Activated naive CD8-positive, alpha-beta T cell (primary cell): Measurements from ENCODE around the gene UGT2A1.
"Not testable (repeated sequence)": the region's sequence is repeated elsewhere in the genome, so short reads cannot be mapped to it uniquely, and the experiment has no call there.

Source experiments
- H3K27ac Mint-ChIP-seq: one replicate; pipeline ENCODE4 v1.8.0; 2021; ENCODE audit warnings: mixed read lengths
- H3K27me3 Mint-ChIP-seq: one replicate; pipeline ENCODE4 v1.8.0; 2021; ENCODE audit warnings: mixed read lengths
- H3K36me3 Mint-ChIP-seq: one replicate; pipeline ENCODE4 v1.8.0; 2021; ENCODE audit warnings: mixed read lengths
- H3K4me1 Mint-ChIP-seq: one replicate; pipeline ENCODE4 v1.8.0; 2021; ENCODE audit warnings: low read depth, mixed read lengths
- H3K4me3 Mint-ChIP-seq: one replicate; pipeline ENCODE4 v1.8.0; 2021; ENCODE audit warnings: mild to moderate bottlenecking, mixed read lengths
- H3K9me3 Mint-ChIP-seq: one replicate; pipeline ENCODE4 v1.8.0; 2021; ENCODE audit warnings: low read depth, mixed read lengths

UGT2A1 gene

GRCh38 chr4:69653147-69653546, at the start of gene UGT2A1:
TSS of gene UGT2A1 (minus strand) at chr4:69653247. CDS start at chr4:69647644, 5,603 bp downstream.
- H3K27ac Mint-ChIP-seq = no peak within 1 kb of the TSS
- no peaks in the 10 kb centered on the region for H3K4me1 Mint-ChIP-seq

GRCh38 chr4:69702201-69702600, 49.2 kb upstream of the UGT2A1 start:
- H3K9me3 Mint-ChIP-seq = peaks cover 9% of the 10 kb centered on the region
- no peaks in the 10 kb centered on the region for H3K27me3 Mint-ChIP-seq
- H3K27ac Mint-ChIP-seq = no peak overlapping the region
- no peak overlapping the region for H3K4me3 Mint-ChIP-seq
- no peaks in the 10 kb centered on the region for H3K4me1 Mint-ChIP-seq
- peaks cover 6% of the 10 kb centered on the region for H3K36me3 Mint-ChIP-seq

More at GRCh38 chr4:69653147-69653546, at the start of gene UGT2A1:
- H3K27me3 Mint-ChIP-seq = no peaks in the 10 kb centered on the region
- H3K36me3 Mint-ChIP-seq = no peaks in the 10 kb centered on the region
- no peaks in the 10 kb centered on the region for H3K9me3 Mint-ChIP-seq
- H3K4me3 Mint-ChIP-seq = no peak within 1 kb of the TSS

GRCh38 chr4:69701696-69702095, 48.6 kb upstream of the UGT2A1 start:
- H3K4me3 Mint-ChIP-seq = no peak overlapping the region

GRCh38 chr4:69697536-69698242, 44.6 kb upstream of the UGT2A1 start:
- H3K27ac Mint-ChIP-seq = no peak overlapping the region
- H3K9me3 Mint-ChIP-seq = peaks cover 9% of the 10 kb centered on the region
- H3K4me3 Mint-ChIP-seq = no peak overlapping the region
- no peaks in the 10 kb centered on the region for H3K4me1 Mint-ChIP-seq
- H3K36me3 Mint-ChIP-seq = peaks cover 6% of the 10 kb centered on the region
- no peaks in the 10 kb centered on the region for H3K27me3 Mint-ChIP-seq

More at GRCh38 chr4:69701696-69702095, 48.6 kb upstream of the UGT2A1 start:
- Mint-ChIP-seq H3K9me3 (peaks cover 9% of the 10 kb centered on the region), H3K36me3 (peaks cover 6% of the 10 kb centered on the region), H3K27me3 (no peaks in the 10 kb centered on the region), H3K27ac (no peak overlapping the region), H3K4me1 (no peaks in the 10 kb centered on the region)

- H3K4me3 Mint-ChIP-seq = no peak overlapping the region
- no peaks in the 10 kb centered on the region for H3K36me3 Mint-ChIP-seq
- no peak overlapping the region for H3K27ac Mint-ChIP-seq
- H3K4me1 Mint-ChIP-seq = peaks cover 4% of the 10 kb centered on the region
- no peaks in the 10 kb centered on the region for H3K27me3 Mint-ChIP-seq
- H3K9me3 Mint-ChIP-seq = no peaks in the 10 kb centered on the region
Measured at GRCh38 chr4:69689599-69689998, 36.6 kb upstream of the UGT2A1 start.

GRCh38 chr4:69684804-69685203, 31.8 kb upstream of the UGT2A1 start:
- no peak overlapping the region for H3K4me3 Mint-ChIP-seq
- no peaks in the 10 kb centered on the region for H3K9me3 Mint-ChIP-seq
- H3K36me3 Mint-ChIP-seq = no peaks in the 10 kb centered on the region
- H3K27ac Mint-ChIP-seq = no peak overlapping the region
- peaks cover 3% of the 10 kb centered on the region for H3K4me1 Mint-ChIP-seq
- H3K27me3 Mint-ChIP-seq = no peaks in the 10 kb centered on the region

GRCh38 chr4:69668680-69669079, 15.6 kb upstream of the UGT2A1 start:
- Mint-ChIP-seq H3K36me3 (no peaks in the 10 kb centered on the region), H3K27me3 (no peaks in the 10 kb centered on the region), H3K4me3 (no peak overlapping the region), H3K9me3 (no peaks in the 10 kb centered on the region), H3K27ac (no peak overlapping the region), H3K4me1 (no peaks in the 10 kb centered on the region)

GRCh38 chr4:69664009-69664408, 11.0 kb upstream of the UGT2A1 start:
- H3K9me3 Mint-ChIP-seq, H3K4me3 Mint-ChIP-seq: not testable (repeated sequence)

GRCh38 chr4:69661130-69661803, 8.2 kb upstream of the UGT2A1 start:
- not testable (repeated sequence) for H3K36me3 Mint-ChIP-seq

More at GRCh38 chr4:69664009-69664408, 11.0 kb upstream of the UGT2A1 start:
- not testable (repeated sequence) for H3K27me3 Mint-ChIP-seq, H3K27ac Mint-ChIP-seq, H3K4me1 Mint-ChIP-seq, H3K36me3 Mint-ChIP-seq

GRCh38 chr4:69658133-69658532, 5.1 kb upstream of the UGT2A1 start:
- no peak overlapping the region for H3K27ac Mint-ChIP-seq
- H3K9me3 Mint-ChIP-seq = no peaks in the 10 kb centered on the region
- H3K4me1 Mint-ChIP-seq = peaks cover 3% of the 10 kb centered on the region
- no peaks in the 10 kb centered on the region for H3K27me3 Mint-ChIP-seq
- no peaks in the 10 kb centered on the region for H3K36me3 Mint-ChIP-seq
- H3K4me3 Mint-ChIP-seq = no peak overlapping the region

More at GRCh38 chr4:69661130-69661803, 8.2 kb upstream of the UGT2A1 start:
- H3K4me3 Mint-ChIP-seq, H3K9me3 Mint-ChIP-seq, H3K4me1 Mint-ChIP-seq, H3K27ac Mint-ChIP-seq, H3K27me3 Mint-ChIP-seq: not testable (repeated sequence)

GRCh38 chr4:69656653-69657158, 3.7 kb upstream of the UGT2A1 start:
- H3K27me3 Mint-ChIP-seq = no peaks in the 10 kb centered on the region
- H3K36me3 Mint-ChIP-seq = no peaks in the 10 kb centered on the region
- peaks cover 3% of the 10 kb centered on the region for H3K4me1 Mint-ChIP-seq
- no peaks in the 10 kb centered on the region for H3K9me3 Mint-ChIP-seq
- no peak overlapping the region for H3K4me3 Mint-ChIP-seq
- no peak overlapping the region for H3K27ac Mint-ChIP-seq

- H3K36me3 Mint-ChIP-seq = no peaks in the 10 kb centered on the region
- no peak overlapping the region for H3K27ac Mint-ChIP-seq
- H3K9me3 Mint-ChIP-seq = no peaks in the 10 kb centered on the region
- H3K27me3 Mint-ChIP-seq = no peaks in the 10 kb centered on the region
- no peak overlapping the region for H3K4me3 Mint-ChIP-seq
- no peaks in the 10 kb centered on the region for H3K4me1 Mint-ChIP-seq
Measured at GRCh38 chr4:69650872-69651271, 2.2 kb downstream of the UGT2A1 start.

GRCh38 chr4:69649629-69650028, 3.4 kb downstream of the UGT2A1 start:
- Mint-ChIP-seq H3K4me3 (no peak overlapping the region), H3K27ac (no peak overlapping the region), H3K27me3 (no peaks in the 10 kb centered on the region)

GRCh38 chr4:69649207-69649606, 3.8 kb downstream of the UGT2A1 start:
- Mint-ChIP-seq H3K4me3 (no peak overlapping the region), H3K27ac (no peak overlapping the region), H3K27me3 (no peaks in the 10 kb centered on the region), H3K9me3 (no peaks in the 10 kb centered on the region), H3K4me1 (no peaks in the 10 kb centered on the region), H3K36me3 (no peaks in the 10 kb centered on the region)

More at GRCh38 chr4:69649629-69650028, 3.4 kb downstream of the UGT2A1 start:
- no peaks in the 10 kb centered on the region for H3K9me3 Mint-ChIP-seq
- H3K4me1 Mint-ChIP-seq = no peaks in the 10 kb centered on the region
- H3K36me3 Mint-ChIP-seq = no peaks in the 10 kb centered on the region

GRCh38 chr4:69642961-69643360, 10.1 kb downstream of the UGT2A1 start:
- no peaks in the 10 kb centered on the region for H3K9me3 Mint-ChIP-seq
- no peaks in the 10 kb centered on the region for H3K27me3 Mint-ChIP-seq
- no peaks in the 10 kb centered on the region for H3K36me3 Mint-ChIP-seq
- H3K27ac Mint-ChIP-seq = no peak overlapping the region
- H3K4me3 Mint-ChIP-seq = no peak overlapping the region
- H3K4me1 Mint-ChIP-seq = no peaks in the 10 kb centered on the region
